Stimulated activated CD8-positive, alpha-beta memory T cell treated with anti-CD3 and anti-CD28 coated beads, Interleukin-4, amount 100 ng/mL, for 4 hours (primary cell): Measurements from ENCODE around the gene INF2.
"Not testable (repeated sequence)": the region's sequence is repeated elsewhere in the genome, so short reads cannot be mapped to it uniquely, and the experiment has no call there.

Experiments used
- DNase-seq, 2 donors: peaks; one replicate each; pipeline ENCODE4 v3.0.0-alpha.2; 2020; ENCODE audit warnings: low read depth in 2 of 2, low spot score in 1 of 2

INF2 gene

GRCh38 chr14:104749111-104749649, 59.8 kb downstream of the INF2 start:
- DNase-seq, result no peak

- no peak for DNase-seq
Measured at GRCh38 chr14:104750056-104750752, 60.8 kb downstream of the INF2 start.

GRCh38 chr14:104750753-104751057, 61.3 kb downstream of the INF2 start:
- not testable (repeated sequence) for DNase-seq

GRCh38 chr14:104751539-104752422, 62.4 kb downstream of the INF2 start:
- no peak for DNase-seq

GRCh38 chr14:104752423-104752734, 63.0 kb downstream of the INF2 start:
- no peak for DNase-seq

- peak; percentile 97 to 99 for DNase-seq
Measured at GRCh38 chr14:104752735-104753527, 63.5 kb downstream of the INF2 start, which contains the start of gene SIVA1. TSS of gene SIVA1 (plus strand) at chr14:104753147. CDS start at chr14:104753202, 55 bp downstream.

GRCh38 chr14:104753528-104754212, 64.3 kb downstream of the INF2 start:
- DNase-seq, result no peak

- DNase-seq, result no peak
Measured at GRCh38 chr14:104754213-104754851, 64.9 kb downstream of the INF2 start.

- no peak for DNase-seq
Measured at GRCh38 chr14:104755621-104756020, 66.2 kb downstream of the INF2 start.

- no peak for DNase-seq
Measured at GRCh38 chr14:104756477-104757237, 67.2 kb downstream of the INF2 start.

GRCh38 chr14:104757238-104757585, 67.8 kb downstream of the INF2 start:
- no peak for DNase-seq

GRCh38 chr14:104757681-104758392, 68.4 kb downstream of the INF2 start:
- no peak for DNase-seq

- DNase-seq, result no peak
Measured at GRCh38 chr14:104758981-104759969, 69.9 kb downstream of the INF2 start.

GRCh38 chr14:104765517-104765916, 76.1 kb downstream of the INF2 start:
- DNase-seq, result no peak

GRCh38 chr14:104766256-104766862, 76.9 kb downstream of the INF2 start:
- DNase-seq, result no peak

GRCh38 chr14:104766863-104767633, 77.6 kb downstream of the INF2 start:
- DNase-seq, result no peak

GRCh38 chr14:104767634-104767918, 78.2 kb downstream of the INF2 start:
- no peak for DNase-seq
